Measurements from ENCODE around the gene FCN3. TPM values are rescaled to one million over a fixed set of nuclear protein-coding genes. Genes with fewer than 3 reads are reported as not detected.

FCN3 gene
- total and polyA plus RNA-seq, 2 donors from 2014 or later, result 7.9 to 240 TPM

GRCh38 chr1:27377760-27378495 lies 3.3 kb upstream of the FCN3 start:
- Histone ChIP-seq H3K4me3 (ENCODE audit: low read length in 3 of 3) (no peak overlapping the region), H3K27me3 (ENCODE audit: control insufficient read depth, insufficient read depth, low read length) (no peaks in the 10 kb centered on the region), H3K4me1 (ENCODE audit: control insufficient read depth in 2 of 3, insufficient read depth in 2 of 3, low read depth in 1 of 3, low read length in 3 of 3) (no peaks in the 10 kb centered on the region), H3K9me3 (ENCODE audit: control insufficient read depth in 2 of 3, insufficient read depth in 1 of 3, low read length in 3 of 3) (no peaks in the 10 kb centered on the region), H3K36me3 (ENCODE audit: control insufficient read depth in 2 of 3, insufficient read depth in 3 of 3, low read length in 3 of 3) (no peaks in the 10 kb centered on the region), H3K27ac (ENCODE audit: low read depth in 2 of 2, low read length in 2 of 2) (no peak overlapping the region), H3K9ac (ENCODE audit: low read length in 3 of 3) (no peak overlapping the region)
- TF ChIP-seq CTCF (IDR thresholded peaks at IDR 0.05; ENCODE audit: borderline replicate concordance, extremely low read depth, insufficient read depth), result no peak
- FAIRE-seq (no peak), DNase-seq (no peak)
- intact Hi-C loops (cut with DNase I), result no loop called here

GRCh38 chr1:27372808-27373690 lies 1.6 kb downstream of the FCN3 start:
- Histone ChIP-seq H3K4me1 (ENCODE audit: control insufficient read depth in 2 of 3, insufficient read depth in 2 of 3, low read depth in 1 of 3, low read length in 3 of 3) (no peaks in the 10 kb centered on the region), H3K27me3 (ENCODE audit: control insufficient read depth, insufficient read depth, low read length) (no peaks in the 10 kb centered on the region), H3K9ac (ENCODE audit: low read length in 3 of 3) (no peak overlapping the region), H3K4me3 (ENCODE audit: low read length in 3 of 3) (no peak overlapping the region), H3K9me3 (ENCODE audit: control insufficient read depth in 2 of 3, insufficient read depth in 1 of 3, low read length in 3 of 3) (no peaks in the 10 kb centered on the region), H3K27ac (ENCODE audit: low read depth in 2 of 2, low read length in 2 of 2) (peak overlapping the region; percentile 7 to 37), H3K36me3 (ENCODE audit: control insufficient read depth in 2 of 3, insufficient read depth in 3 of 3, low read length in 3 of 3) (no peaks in the 10 kb centered on the region)
- TF ChIP-seq CTCF (IDR thresholded peaks at IDR 0.05; ENCODE audit: borderline replicate concordance, extremely low read depth, insufficient read depth), result no peak
- intact Hi-C loops (cut with DNase I), result no loop called here
- FAIRE-seq (no peak), DNase-seq (peak in 1 of 5 donors; percentile 61)

DNA sequence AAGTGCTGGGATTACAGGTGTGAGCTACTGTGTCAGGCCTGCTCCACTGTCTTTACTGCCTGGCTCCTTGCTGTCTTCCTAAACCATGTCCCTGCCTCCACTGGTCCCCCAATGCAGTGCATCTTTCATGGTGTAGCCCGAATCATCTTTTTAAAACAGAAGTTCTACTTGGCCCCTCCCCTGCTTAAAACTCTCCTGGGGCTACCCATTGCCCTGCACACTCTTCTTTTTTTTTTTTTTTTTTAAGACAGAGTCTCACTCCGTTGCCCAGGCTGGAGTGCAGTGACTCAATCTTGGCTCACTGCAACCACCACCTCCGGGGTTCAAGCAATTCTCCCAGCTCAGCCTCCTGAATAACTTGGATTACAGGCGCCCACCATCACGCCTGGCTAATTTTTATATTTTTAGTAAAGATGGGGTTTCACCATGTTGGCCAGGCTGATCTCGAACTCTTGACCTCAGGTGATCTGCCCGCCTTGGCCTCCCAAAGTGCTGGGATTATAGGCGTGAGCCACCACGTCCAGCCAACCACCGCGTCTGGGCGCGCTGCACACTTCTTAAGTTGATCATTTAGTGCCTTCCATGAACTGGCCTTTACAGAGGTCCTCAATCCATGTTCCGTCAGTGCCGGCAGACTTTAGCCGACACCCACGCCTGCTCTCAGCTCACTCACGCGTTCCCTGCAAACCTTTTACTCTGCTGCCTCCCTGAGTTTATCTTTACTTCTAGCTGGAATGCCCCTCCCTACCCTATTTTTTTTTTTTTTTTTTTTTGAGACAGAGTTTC lies 2.4 kb downstream of the FCN3 start:
- Histone ChIP-seq H3K4me1 (ENCODE audit: control insufficient read depth in 2 of 3, insufficient read depth in 2 of 3, low read depth in 1 of 3, low read length in 3 of 3) (peaks cover 0 to 6% (median 5%) of the 10 kb centered on the region in 3 donors), H3K27ac (ENCODE audit: low read depth in 2 of 2, low read length in 2 of 2) (no peak overlapping the region), H3K36me3 (ENCODE audit: control insufficient read depth in 2 of 3, insufficient read depth in 3 of 3, low read length in 3 of 3) (no peaks in the 10 kb centered on the region), H3K27me3 (ENCODE audit: control insufficient read depth, insufficient read depth, low read length) (no peaks in the 10 kb centered on the region), H3K9me3 (ENCODE audit: control insufficient read depth in 2 of 3, insufficient read depth in 1 of 3, low read length in 3 of 3) (no peaks in the 10 kb centered on the region), H3K9ac (ENCODE audit: low read length in 3 of 3) (no peak overlapping the region), H3K4me3 (ENCODE audit: low read length in 3 of 3) (no peak overlapping the region)
- intact Hi-C loops (cut with DNase I), result no loop called here
- FAIRE-seq (no peak), DNase-seq (peak in 3 of 5 donors; percentile 70 to 84 (median 73))
- no peak for TF ChIP-seq CTCF (IDR thresholded peaks at IDR 0.05; ENCODE audit: borderline replicate concordance, extremely low read depth, insufficient read depth)
